GM21529 (cell line): ENCODE measurements around the gene THSD4.
"Not testable (repeated sequence)": the region's sequence is repeated elsewhere in the genome, so short reads cannot be mapped to it uniquely, and the experiment has no call there.

ENCODE experiments used
- ATAC-seq: cut with Tn5 transposase; IDR thresholded peaks from one replicate; pipeline ENCODE4 v1.9.1; 2021; ENCODE audit not compliant: unreplicated experiment

THSD4 gene

DNA sequence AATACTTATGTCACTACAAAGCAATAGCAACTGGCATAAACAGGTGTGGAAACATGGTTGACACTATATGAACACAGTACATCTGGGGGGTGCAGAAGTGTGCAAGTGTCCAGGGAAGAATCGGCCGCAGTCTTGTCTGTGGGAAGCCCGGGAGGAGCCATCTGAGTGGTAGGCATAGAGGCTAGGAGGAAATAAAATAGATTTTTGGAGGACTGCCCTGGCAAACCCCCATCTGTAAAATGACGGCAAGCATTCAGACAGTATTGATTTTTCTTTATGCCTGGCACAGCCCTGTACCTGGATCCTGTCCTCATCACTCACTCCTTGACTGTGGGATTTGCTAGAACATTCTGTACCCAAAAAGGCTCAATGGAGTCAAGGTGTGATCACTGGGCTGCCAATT, 31.3 kb downstream of the THSD4 start:
- ATAC-seq: no peak

DNA sequence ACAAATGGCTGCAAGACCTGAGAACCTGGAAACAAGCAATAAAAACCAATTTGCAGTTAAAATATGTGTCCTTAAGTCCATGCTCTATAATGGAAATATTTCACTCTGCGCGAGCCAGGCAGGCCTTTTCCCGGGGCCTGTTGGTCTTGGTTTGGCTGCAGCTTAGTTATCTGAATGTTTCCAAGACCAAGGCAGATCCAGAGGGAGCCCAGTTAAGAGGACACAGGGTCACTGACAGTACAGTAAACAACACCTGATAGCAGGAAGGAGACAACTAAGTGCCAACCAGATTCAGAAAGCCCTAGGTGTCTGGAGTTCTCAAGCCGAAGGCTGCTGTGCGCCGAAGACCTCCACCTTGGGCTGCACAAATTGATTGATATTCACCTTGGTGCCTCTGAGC, 32.8 kb downstream of the THSD4 start:
- ATAC-seq: no peak

DNA sequence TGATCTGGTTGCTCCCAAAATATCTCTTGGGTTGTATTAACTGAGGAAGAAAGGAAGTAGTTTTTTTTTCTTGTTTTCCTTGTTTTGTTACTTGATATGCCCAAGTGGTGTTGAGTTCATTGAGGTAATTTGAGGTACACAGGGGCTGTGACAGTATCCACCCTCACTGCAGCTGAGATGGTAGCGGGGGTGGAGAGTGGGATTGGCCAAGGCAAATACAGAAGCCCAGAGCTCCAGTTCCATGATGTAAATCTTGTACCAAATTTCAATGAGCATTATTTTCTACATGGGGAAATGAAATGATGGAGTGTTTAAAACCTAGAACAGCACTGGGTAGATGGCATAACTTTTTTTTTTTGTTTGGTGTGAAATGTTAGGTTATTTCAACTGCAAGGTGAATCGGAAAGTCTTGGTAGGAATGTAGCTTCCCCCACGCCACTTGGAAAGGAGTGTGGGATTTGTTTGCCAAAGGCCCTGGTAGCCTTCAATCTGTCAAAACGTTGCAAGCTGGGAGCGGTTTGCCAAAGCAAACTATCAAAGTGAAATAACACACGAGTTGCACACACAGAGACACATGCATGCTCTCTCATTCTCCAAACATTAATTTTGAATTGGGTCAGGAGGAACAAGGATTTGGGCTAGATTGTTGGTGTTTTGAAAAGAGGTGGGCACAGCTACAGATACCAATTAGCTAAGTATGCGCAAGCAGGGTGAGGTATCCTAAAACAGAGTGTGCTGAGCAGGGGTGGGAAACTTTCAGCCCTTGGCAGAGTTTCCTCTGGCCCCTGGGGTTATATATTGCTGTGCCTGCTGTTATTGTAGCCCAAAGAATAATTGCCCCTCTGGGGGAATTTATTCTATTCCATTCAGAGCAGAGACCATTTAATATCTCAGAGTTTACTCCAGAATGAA, 34.6 kb downstream of the THSD4 start:
- no peak for ATAC-seq

DNA sequence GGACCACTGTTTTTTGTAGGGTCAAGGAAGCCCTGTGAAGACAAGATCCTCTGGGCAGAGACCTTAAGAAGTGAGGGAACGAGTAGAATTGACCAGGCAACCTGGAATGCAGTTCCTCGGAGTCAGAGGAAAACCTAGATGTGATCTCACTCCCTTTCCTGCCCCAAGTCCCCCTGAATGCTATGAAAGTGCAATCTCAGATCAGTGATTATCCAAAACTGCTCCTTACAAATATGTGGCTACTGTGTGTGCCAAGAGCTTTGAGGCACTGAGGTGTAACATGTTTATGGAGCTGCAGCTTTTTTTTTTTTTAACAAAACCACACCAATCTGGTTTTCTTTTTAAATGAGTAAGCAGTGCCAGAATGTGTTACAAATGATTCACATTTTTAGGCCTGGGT, 35.8 kb downstream of the THSD4 start:
- ATAC-seq: no peak

DNA sequence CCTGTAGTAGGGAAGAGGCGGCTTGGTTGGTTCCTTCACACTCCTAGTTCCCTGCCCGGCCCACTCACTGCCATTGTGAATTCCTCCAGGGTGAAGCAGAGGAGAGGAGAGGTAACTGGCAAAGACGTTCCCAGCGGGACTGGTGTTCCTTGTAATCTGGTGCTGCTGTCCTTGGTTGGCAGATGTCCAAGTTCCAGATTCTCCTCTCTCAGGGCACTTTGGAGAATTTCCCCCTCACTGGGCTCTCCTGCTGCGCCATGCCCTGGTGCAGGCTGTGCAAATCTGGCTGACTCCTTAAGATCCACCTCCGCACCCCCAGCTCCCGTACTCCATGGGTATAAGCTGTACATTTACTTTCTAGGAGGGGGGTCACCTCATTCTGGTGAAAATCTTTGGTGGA, 37.3 kb downstream of the THSD4 start:
- ATAC-seq: no peak

DNA sequence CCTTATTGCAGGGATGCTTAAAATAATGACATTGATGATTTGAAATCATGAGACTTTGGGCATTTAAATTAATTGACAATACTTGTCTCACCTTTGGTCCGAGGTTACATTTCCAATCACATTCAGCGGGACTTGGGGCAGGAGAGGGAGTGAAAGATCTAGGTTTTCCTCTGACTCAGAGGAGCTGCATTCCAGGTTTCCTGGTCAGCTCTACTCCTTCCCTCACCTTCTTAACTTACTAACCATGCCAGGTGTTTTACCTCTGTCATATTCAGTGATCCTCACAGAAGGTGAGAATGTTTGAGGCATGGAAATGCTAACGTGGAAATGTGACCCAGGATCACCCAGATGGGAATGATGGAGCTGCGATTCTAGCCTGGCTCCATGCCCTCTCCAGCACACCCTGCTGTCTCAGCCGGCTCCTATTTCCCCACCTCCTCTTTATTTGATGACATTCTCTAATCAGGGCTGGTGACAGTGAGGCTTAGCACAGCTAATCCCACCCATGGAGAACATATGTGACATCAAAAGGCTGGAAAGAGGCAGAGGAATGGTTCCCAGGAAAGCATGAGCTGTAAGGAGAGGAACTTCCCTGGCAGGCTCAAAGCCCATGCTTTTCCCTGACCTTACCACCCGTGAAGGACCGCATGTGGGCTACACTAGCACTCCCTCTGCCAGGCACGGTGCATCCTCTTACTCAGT, 38.7 kb downstream of the THSD4 start:
- ATAC-seq: no peak

DNA sequence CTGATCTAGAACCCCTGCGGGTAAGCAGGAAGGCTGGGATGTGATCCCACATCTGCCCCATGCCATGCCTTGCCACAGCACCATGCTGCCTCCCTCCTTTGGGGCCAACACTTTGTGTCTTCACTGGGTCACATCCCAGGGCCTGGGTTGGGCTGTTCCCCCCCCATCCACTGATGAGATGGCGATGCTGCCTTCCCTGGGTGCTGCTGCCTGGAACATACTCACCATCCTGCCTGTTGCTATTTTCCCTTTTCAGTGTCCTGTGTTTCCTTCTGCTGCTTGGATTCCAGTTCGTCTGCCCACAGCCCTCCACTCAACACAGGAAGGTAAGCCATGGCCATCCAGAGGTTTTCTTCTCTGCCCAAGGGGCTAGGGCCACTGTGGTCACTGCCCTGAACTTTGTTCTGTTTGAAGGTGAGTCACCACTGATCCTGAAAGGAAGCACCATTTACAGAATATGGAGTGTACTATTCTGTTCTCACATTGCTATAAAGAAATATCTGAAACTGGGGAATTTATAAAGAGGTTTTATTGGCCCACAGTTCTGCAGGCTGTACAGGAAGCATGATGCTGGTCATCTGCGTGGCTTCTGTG, 39.4 kb downstream of the THSD4 start:
- ATAC-seq: no peak

DNA sequence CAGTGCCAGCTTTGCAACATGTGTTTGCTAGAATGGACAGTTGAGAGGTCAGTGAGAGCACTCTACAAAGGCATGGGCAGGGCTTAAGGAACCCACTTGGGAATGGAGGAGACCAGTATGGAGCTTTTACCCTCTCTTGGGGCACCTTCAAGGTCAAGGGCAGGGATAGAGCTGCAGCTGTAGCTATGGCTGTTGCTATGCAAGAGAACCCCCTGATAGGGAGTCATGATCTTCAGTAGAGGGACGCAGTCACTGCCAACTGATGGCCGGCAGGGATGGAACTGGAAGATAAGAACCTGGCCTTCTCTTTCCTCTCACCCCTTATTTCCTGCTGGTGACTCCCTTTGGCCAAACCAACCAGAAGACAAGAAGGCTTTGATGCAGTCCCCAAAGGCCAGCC, 40.3 kb downstream of the THSD4 start:
- ATAC-seq: no peak

DNA sequence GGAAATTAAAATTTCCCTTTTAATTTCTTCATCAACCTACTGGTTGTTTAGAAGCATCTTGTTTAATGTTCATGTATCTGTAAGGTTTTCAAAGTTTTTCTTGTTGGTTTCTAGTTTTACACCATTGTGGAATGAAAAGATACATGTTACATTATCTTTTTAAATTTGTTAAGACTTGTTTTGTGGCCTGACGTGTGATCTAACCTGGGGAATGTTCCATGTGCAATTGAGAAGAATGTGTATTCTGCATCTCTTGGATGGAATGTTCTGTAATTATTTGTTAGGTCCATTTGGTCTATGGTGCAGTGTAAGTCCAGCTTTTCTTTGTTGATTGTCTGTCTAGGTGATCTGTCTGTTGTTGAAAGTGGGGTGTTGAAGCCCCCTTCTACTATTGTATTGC, 45.7 kb downstream of the THSD4 start:
- ATAC-seq: no peak

DNA sequence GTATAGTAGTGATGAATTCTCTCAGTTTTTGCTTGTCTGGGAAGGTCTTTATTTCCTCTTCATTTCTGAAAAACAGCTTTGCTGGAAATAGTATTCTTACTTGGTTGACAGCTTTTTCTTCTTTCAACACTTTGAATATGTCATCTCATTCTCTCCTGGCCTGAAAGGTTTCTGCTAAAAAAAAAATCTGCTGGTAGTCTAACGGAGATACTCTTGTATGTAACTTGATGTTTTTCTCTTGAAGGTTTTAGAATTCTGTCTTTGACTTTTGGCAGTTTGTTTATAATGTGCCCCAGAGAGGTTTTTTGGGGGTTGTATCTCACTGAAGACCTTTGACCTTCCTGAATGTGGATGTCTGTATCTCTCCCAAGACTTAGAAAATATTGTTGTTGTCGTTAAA, 47.0 kb downstream of the THSD4 start:
- no peak for ATAC-seq

DNA sequence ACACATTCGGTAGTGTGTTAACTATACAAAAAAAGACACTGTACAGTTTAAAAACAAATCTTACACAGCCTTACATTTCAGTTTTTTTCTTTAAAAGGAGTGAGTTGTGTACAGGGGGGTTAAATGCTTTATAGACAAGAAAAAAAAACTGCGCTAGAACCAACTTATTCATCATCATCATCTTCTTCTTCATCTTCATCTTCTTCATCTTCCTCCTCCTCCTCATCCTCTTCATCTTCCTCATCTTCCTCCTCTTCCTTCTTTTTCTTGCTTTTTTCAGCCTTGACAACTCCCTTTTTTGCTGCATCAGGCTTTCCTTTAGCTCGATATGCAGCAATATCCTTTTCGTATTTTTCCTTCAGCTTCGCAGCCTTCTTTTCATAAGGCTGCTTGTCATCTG, 49.3 kb downstream of the THSD4 start:
- not testable (repeated sequence) for ATAC-seq

DNA sequence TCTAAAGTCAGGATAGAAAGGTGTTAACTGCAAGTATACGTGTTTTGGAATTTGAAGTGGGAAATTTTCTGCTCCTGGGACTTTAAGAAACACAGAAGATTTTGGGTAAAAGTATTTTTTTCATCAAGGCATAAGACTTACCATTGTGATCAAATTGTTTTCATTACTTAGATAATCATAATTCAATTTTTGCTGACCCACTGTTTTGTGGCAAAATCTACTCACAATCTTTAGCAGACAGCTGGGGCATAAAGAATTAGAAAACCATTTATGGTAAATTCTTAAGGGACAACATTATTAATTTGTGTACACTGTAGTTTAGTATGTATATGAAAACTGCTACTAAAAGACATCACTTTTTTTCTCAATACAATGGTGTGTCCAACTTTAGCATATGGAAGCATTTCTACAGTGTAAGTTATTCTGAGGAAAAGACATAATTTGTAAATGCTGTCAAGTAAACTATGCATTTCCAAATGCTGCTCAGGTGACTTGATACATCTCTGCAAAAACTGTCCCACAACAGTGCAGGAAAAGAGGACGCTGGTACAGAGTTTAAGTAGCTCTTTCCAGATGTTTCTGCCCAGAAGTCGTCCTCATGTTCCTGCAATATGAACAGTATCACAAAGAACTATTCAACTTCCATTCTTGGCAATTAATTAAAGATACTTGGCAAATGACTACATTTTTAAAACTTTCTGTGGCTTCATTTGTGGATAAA, 52.3 kb downstream of the THSD4 start:
- no peak for ATAC-seq

DNA sequence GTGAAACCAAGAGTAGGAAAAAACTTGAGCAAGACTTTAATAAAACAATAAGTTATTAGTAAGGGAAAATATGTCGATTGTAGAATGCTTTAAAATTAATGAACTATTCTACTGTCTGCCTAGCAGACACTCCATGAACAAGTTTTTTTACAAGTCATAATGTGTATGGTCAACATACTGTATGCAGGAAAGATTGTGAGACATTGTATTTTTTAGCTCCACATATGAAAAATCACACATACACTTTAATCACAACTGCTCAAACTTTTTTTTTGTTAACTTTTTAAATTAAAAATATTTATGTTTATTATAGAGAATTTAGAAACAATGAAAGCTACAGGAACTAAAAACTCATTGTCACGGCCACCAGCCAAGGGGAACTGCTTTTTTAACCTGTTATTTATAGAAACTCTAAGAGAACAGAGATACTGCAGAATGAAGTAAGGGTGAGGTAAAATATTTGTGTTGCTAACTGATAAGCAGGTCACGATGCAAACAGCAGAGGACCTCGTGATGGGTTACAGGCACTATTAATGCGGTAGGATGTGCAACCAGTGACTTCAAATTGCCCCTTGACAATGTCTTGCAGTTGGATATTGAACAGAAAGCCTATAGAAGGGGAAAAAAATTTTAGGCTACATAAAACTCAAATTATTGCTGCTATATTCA, 53.0 kb downstream of the THSD4 start:
- ATAC-seq: no peak

DNA sequence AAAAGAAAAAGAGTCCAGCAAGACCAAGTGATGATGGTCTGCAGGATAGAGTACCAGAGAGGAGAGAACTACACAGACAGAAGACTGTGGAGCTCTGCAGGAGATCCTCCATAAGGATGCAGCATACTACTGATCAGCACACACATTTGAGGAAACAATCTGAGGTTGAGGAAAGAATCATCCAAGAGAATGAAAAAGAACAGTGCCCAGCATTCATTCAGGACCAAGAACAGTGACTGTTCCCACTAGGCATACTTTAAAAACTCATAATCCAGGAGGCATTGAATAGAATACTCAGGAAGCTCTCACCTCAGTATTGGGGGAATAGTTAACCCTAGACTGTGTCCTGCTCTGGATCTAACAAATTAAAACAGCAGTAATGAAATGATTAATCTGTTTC, 54.9 kb downstream of the THSD4 start:
- ATAC-seq: no peak

DNA sequence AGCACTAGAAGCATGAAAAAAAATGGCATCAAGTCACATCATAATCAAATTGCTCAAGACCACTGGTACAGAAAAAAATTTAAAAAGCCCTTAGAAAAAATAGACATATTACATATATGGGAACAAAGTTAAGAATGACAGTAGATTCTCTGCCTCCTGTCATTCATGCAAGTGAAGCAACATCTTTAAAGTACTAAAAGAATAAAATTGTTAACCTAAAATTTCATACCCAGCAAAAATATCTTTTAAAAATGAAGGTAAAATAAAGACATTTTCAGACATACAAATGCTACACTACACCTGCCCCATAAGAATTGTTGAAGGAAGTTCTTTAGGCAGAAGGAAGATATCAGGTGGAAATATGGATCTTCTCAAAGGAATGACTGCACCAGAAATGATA, 55.9 kb downstream of the THSD4 start:
- no peak for ATAC-seq

DNA sequence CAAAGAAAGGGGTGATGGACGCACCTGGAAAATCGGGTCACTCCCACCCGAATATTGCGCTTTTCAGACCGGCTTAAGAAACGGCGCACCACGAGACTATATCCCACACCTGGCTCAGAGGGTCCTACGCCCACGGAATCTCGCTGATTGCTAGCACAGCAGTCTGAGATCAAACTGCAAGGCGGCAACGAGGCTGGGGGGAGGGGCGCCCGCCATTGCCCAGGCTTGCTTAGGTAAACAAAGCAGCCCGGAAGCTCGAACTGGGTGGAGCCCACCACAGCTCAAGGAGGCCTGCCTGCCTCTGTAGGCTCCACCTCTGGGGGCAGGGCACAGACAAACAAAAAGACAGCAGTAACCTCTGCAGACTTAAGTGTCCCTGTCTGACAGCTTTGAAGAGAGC, 59.1 kb downstream of the THSD4 start:
- ATAC-seq: not testable (repeated sequence)

DNA sequence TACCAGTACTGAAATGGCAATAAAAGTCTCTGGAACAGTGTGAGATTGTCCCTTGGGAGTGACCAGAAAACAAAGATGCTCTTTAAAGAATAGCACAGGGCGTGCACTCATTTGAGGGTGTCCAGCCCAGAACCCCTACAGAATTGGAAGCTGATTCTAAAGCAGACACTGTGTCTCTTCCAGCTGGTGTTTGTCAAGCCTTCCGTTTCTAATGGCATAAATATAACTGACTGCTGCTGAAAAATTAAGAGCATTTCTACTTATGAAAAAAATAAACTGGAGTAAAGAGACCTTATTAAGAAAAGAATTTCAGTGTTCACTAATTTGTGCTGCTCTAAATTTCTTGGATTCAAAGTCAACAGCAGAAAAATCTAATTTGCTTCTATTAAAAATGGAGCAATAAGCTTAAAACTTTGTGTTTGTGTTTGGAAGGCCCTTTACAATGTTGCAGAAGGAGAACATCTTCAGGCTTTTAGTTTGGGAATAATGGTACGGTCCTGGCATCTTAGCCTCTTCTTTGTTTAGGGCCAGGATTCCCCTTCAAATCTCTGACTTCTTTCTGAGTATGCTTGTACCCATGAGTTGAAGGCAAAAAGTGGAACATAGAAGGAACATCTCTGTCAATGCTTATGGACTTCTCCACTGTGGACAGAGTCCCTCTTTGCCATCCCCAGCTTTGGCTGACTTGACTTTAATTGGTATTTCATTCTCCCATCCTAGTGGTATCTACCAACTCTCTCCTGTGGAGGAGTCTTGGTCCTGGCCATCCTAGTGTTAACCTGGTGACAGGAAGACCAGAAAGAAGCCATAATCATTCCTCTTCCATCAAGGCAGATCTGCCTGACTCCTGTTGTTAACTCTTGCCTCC, 65.9 kb downstream of the THSD4 start:
- no peak for ATAC-seq

DNA sequence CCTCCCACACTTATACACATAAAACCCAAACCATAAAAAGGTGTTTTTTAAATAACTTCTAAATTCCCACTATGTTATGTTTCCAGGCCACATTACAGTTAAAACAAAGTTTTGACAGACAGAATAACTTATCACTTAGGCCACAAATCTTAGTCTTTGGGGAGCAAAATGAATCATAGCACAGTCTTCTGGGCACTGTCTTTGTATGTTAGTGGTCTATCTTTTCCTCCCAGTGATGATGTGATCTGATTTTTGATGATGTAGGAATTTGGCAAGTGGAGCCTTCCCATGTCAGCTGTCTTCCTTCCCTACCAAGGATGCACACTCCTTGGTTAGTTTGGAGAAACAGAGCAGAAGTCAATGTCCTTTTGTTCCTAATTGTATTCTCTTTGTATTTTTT, 67.3 kb downstream of the THSD4 start:
- no peak for ATAC-seq

DNA sequence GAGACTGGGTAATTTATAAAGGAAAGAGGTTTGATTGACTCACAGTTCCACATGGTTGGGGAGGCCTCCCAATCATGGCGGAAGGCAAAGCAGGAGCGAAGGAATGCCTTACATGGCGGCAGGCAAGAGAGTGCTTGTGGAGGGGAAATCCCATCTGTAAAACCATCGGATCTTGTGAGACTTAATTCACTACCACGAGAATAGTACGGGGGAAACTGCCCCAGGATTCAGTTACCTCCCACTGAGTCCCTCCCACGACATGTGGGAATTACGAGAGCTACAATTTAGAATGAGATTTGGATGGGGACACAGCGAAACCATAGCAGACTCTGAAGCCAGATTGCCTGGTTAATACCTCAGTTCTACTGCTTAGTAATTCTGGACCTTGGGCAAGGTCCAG, 67.8 kb downstream of the THSD4 start:
- ATAC-seq: no peak

DNA sequence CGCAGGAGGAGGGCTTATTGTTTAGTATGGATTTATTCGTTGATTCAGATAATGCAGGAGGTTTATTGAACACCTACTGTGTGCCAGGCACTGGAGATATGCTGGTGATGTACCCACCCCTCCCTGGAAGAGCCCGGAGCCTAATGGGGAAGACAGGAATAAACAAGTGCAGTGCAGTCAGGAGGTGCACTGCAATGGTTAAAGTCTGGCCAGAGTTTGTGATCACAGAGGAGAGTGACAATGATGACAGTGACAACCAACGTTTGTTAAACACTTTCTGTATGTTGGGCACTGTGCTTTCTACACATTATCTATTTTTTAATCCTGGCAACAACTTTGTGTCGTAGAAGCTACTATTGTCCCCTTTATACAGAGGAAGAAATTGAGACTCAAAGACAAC, 70.4 kb downstream of the THSD4 start:
- no peak for ATAC-seq
